Endometrial microvascular endothelial cells (primary cell): ENCODE data around the gene RMI2. TPM values are rescaled to one million over a fixed set of nuclear protein-coding genes. Genes with fewer than 3 reads are reported as not detected.

Source experiments
- in situ Hi-C: cut with HindIII; loops from 2 replicates; pipeline ENCODE4 v1.10.0; 2017; ENCODE audit warnings: low sequenced_read_pairs, low pct_unique_long_range_greater_than_20kb; ENCODE audit errors: inconsistent ontology term
- total RNA-seq: library from RNA; depleted of rRNA; stranded (reverse); fragments of >200 nt; gene quantifications from one replicate; pipeline ENCODE4 v1.2.3, GENCODE V29; 2015; ENCODE audit errors: inconsistent ontology term

Gene RMI2
- total RNA-seq, 1 donor from 2014 or later, result 10.9 TPM

DNA sequence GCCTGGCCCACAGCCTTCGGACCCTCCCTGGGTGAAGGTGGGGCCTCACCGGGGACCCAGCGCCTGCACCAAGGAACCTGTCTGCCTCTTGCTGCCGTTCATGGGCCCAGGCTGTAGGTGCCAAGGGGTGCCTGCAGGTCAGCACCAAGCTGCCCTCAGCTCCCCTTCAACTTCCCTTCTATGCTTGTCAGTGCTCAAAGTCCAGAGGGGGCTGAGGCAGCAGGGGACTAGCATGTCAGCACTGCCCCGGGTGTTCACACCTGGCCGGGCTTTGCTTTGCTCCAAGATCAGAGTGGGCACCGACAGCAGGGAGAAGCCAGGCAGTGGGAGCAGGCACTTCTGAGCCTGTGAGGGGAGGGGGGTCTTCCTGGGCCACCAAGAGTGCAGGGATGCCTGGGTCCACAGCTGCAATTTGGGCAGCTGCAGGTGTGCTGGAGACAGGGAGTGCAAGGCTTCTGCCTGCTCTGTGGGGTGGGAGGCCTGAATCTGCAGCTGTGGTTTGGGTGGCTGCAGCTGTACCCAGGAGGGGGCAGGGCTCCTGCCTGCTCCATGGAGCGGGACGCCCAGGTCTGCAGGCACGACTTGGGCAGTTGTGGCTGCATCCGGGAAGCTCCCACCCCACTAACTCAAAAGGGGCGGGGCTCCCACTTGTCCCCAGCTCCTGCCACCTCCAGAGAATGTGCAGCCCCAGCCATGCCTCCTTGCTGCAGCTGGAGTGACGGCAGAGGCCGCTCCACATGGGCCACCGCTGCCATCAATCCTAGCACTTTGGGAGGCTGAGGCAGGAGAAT lies 36.6 kb upstream of the RMI2 start:
- in situ Hi-C loops, result no loop called here

GRCh38 chr16:11309895-11310633 lies 35.2 kb upstream of the RMI2 start:
- in situ Hi-C loops, result no loop called here

GRCh38 chr16:11310634-11310977 lies 34.7 kb upstream of the RMI2 start:
- in situ Hi-C loops, result no loop called here

DNA sequence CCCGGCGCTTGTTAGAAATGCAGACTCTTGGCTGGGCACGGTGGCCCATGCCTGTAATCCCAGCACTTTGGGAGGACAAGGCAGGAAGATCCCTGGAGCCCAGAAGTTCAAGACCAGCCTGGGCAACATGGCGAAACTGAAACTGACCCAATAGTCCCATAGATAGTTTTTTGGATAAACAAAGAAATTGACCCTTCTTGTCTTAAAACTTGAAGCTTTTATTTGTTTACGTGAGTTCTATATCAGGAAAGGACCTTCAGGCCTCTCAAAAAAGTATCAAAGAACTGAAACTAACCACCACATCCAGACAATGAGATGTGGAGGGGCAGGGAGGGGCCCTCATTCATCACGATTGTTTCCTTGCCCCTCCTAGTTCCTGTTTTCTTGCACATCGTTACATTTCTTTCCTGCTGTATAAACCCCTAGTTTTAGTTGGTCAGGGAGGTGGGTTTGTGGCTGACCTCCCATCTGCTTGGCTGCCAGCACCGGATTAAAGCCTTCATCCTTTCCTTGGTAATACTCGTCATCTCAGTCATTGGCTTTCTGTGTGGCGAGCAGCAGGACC lies 34.2 kb upstream of the RMI2 start:
- in situ Hi-C loops, result no loop called here

GRCh38 chr16:11312718-11313492 lies 32.4 kb upstream of the RMI2 start:
- in situ Hi-C loops, result no loop called here

GRCh38 chr16:11313493-11314308 lies 31.6 kb upstream of the RMI2 start:
- in situ Hi-C loops, result no loop called here

DNA sequence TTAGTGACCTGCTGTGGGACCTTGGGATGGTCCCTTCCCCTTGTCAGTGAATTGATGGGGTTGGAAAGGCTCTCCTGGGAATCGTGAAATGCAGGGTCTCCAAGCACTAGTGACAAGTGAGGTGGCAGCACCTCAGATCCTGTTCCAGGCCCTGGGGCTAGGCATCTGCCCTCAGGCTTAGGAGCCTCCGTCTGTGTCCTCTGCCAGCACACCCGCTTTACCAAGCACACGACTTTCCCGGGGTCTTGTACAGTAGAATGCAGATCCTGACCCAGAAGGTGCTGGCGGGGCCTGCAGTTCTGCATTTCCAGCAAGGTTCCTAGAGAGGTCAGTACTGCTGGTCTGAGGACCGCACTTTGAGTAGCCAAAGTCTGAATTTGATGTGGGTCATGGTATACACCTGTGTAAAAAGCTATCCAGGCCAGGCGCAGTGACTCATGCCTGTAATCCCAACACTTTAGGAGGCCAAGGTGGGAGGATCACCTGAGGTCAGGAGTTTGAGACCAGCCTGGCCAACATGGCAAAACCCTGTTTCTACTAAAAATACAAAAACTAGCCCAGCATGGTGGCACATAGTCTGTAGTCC lies 30.9 kb upstream of the RMI2 start:
- in situ Hi-C loops, result no loop called here

DNA sequence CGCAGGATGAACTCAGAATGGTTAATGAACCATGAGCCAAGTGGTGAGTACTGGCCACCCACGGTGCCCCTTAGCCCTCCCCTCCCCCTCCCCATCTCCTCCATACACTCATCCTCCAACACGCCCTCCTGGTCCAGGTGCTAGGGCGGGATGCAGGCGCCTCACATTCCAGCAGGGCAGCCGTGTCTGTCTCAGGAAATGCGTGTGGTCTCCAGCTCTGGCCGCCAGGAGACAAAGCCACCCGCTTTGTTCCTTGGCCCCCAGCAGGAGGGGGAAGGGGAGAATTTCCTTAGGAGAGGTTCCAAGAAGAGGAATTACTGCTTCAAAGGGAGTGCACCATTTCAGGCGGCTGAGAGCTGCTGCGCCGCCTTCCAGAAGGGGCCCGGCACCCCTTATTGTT lies 29.7 kb upstream of the RMI2 start:
- in situ Hi-C loops, result no loop called here

DNA sequence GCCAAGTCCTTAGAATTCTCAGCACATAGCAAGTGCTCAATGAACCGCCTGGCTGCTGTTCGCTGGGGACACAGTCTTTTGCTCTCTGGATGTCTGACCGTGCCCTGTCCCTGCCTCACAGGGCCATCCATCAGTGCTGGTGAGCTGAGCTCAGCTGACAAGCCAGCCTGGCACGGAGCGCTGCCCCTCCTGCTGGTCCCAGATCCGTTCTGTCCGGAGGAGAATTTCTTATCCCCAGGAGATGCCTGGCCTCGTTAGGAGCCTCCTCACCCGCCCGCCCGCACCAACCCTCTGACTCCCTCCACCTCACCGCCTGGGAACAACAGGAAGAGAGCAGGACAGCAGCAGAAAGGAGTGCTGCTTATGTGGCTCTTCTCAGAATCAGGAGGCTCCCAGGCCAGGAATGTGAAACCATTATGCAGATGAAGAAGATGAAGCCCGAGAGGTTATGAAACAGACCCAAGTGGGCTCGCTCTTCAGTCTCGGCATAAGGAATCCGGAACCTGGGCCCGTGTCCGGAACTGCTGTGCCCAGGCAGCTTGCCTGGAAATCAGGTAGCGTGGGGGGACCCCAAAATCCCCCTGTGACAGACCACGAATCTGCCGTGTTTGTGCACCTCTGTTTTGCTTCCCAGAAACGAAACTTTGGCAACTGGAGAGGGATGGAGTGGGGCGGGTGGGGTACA lies 28.8 kb upstream of the RMI2 start:
- in situ Hi-C loops, result no loop called here

GRCh38 chr16:11318817-11319216 lies 26.4 kb upstream of the RMI2 start:
- in situ Hi-C loops, result no loop called here

- in situ Hi-C loops, result no loop called here
Observed at GRCh38 chr16:11319529-11320146, 25.6 kb upstream of the RMI2 start.

- in situ Hi-C loops, result no loop called here
Observed at GRCh38 chr16:11320170-11320569, 25.1 kb upstream of the RMI2 start.

DNA sequence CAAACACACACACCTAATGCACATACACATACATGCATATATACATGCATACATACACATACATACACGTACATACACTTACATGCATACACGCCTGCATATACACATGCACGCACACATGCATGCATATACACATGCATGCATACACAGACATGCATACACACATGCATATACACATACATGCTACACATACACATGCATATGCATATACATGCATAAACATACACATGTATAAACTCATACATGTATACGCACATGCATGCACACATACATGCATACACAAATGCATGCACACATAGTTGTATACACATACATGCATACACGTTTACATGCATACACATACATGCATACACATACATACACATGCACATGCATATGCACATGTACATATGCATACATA lies 23.6 kb upstream of the RMI2 start:
- in situ Hi-C loops, result no loop called here

DNA sequence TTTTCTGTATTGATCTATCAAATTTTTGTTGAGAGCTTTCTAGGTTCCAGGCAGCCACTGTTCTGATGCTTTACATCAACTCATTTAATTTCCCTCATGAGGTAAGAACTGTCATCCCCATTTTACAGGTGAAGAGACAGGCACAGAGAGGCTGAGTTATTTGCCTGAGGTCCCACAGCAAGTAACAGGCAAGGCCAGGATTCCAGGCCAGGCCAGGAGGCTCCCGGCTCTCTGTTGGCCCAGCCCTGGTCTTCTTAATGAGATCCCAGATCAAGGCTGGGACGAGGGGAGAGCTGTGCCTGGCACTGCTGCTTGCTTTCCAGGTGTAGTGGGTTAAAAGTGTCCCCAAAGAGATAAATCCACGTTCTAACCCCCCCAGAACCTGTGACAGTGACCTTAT lies 22.4 kb upstream of the RMI2 start:
- in situ Hi-C loops, result no loop called here

GRCh38 chr16:11323551-11324336 lies 21.5 kb upstream of the RMI2 start:
- in situ Hi-C loops, result no loop called here

DNA sequence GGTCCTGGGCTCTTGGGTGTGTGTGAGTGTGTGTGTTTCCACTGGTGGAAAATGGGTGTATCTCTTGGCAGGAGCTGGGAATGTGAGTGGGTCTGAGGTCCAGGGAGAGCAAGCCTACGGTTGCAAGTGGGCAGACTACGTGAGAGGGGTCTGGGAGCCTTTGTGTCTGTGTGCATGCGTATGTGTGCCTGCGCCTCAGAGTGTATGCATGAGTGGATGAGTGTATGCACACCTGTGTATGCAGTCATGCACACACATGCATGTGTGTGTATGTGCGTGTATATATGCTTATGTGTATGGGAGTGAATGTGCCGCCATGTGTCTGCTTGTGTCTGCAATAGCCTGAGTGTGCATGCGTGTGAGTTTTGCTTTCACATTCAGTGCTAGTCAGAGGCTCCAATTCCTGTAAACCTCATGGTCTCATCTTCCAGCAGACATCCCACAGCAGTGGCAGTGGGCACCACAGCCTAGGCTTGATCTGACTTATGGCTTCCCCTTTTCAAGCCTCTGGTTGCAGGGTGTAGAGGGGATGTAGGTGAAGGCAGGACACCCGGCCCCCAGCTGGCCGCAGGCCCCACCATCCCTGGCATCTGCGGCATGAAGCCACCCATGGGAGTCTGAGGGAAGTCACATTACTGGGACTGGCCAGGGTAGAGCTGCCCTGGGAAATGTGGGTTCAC lies 19.7 kb upstream of the RMI2 start:
- in situ Hi-C loops, result no loop called here
